Ovary (tissue), 9 donors: ENCODE data around the gene C4A. TPM values are rescaled to one million over a fixed set of nuclear protein-coding genes. Genes with fewer than 3 reads are reported as not detected.
"Not testable (repeated sequence)": the region's sequence is repeated elsewhere in the genome, so short reads cannot be mapped to it uniquely, and the experiment has no call there.

Experiments used
- DNase-seq, 5 donors: peaks; one replicate each; pipeline ENCODE4 v3.0.0-alpha.2; 2019 to 2020
- H3K27ac ChIP-seq, 2 donors: fragments of 200-600 bp; one replicate each; pipeline versions ENCODE4 v1.5.1 to v1.8.0; 2019 to 2022
- H3K27me3 ChIP-seq: fragments of 200-600 bp; one replicate; pipeline ENCODE4 v1.8.0; 2022
- H3K36me3 ChIP-seq: fragments of 200-600 bp; sonication (generic); one replicate; pipeline ENCODE4 v1.5.1; 2019
- H3K4me1 ChIP-seq: one replicate; pipeline ENCODE4 v1.8.1; 2013; ENCODE audit warnings: mild to moderate bottlenecking, moderate library complexity; ENCODE audit not compliant: insufficient read depth
- H3K4me3 ChIP-seq: fragments of 200-600 bp; sonication (generic); one replicate; pipeline ENCODE4 v1.5.1; 2017
- H3K9me3 ChIP-seq, 2 donors: fragments of 200-600 bp in 1 of 2; sonication (generic) in 1 of 2; one replicate each; pipeline versions ENCODE4 v1.5.1 to v1.8.1; 2013 to 2019; ENCODE audit warnings: mild to moderate bottlenecking in 1 of 2, moderate library complexity in 1 of 2
- CTCF ChIP-seq, 3 donors: fragments of 450-650 bp in 2 of 3; fragments of 200-600 bp in 1 of 3; IDR thresholded peaks; one replicate each; pipeline versions ENCODE4 v1.5.1 to v1.8.0; 2016 to 2022; ENCODE audit warnings: antibody characterized with exemption in 3 of 3, mild to moderate bottlenecking in 1 of 3
- EP300 ChIP-seq: sonication (generic); formaldehyde crosslinking; IDR thresholded peaks from one replicate; pipeline ENCODE4 v1.6.1; 2017; ENCODE audit warnings: antibody characterized with exemption
- POLR2A ChIP-seq: fragments of 450-650 bp; IDR thresholded peaks from one replicate; pipeline ENCODE4 v1.6.1; 2017; ENCODE audit warnings: antibody characterized with exemption, mild to moderate bottlenecking, moderate library complexity
- WGBS, 3 donors: extraction: QIAGEN DNeasy Blood & Tissue Kit in 1 of 3; methylation state at CpG; one replicate each; pipeline versions ENCODE4 v1.1.5 to v1.1.7; 2013 to 2017; 5-methylcytosine and 5-hydroxymethylcytosine counted together
- intact Hi-C, 4 donors: fragments of 100-400 bp; cut with DNase I; formaldehyde crosslinking; loops; one replicate each; pipeline versions ENCODE4 v1.11.0 to v1.15.1; 2022 to 2023
- polyA plus RNA-seq, 2 donors: library from polyadenylated mRNA; stranded (reverse); fragments of 200-250 nt in 1 of 2; fragments of 350-450 nt in 1 of 2; fragmentation: Illumina TruSeq in 1 of 2; extraction: RNeasy Lipid Tissue Mini Kit (QIAGEN cat#74804) in 1 of 2; gene quantifications; one replicate each; pipeline ENCODE4 v1.2.3, GENCODE V29; 2013 to 2014
- total RNA-seq, 7 donors: library from RNA; depleted of rRNA in 2 of 7; stranded (reverse); fragments of >200 nt in 2 of 7; fragmentation: NEBNext Ultra II Directional in 3 of 7; extraction: Animal tissue kit (Norgen Biotek cat#: 25700) in 3 of 7; gene quantifications; one replicate each; pipeline versions ENCODE4 v1.1.0 to v1.2.4, GENCODE V29; 2016 to 2023
- donor health status: DM: no; HTN: no; CAD: no; lungs with moderate emphysema.
- donor health status: DM: no; HTN: no; CAD: no.
- donor health status: Bipolar disorder and iron deficiency.
- donor health status: DM: yes; HTN: yes; CAD: no.
- donor health status: DM: no; HTN: no; CAD: no.
- donor health status: DM: yes; HTN: yes; CAD: no.

The C4A gene
- total and polyA plus RNA-seq, 9 donors = 114 to 1,617 (median 248) TPM

GRCh38 chr6:32041050-32041321, 59.1 kb downstream of the C4A start:
- H3K4me3 ChIP-seq, H3K9me3 ChIP-seq, H3K27me3 ChIP-seq, H3K27ac ChIP-seq, H3K36me3 ChIP-seq, intact Hi-C loops, H3K4me1 ChIP-seq: not testable (repeated sequence)
- peak in 2 of 5 donors; percentile 20 to 38 for DNase-seq
- WGBS, 3 donors = 67% methylated on average over 7 of the region's 13 CpGs; no CpG with 5 or more reads in 2 of the 3 donors

- H3K27ac ChIP-seq, H3K36me3 ChIP-seq, intact Hi-C loops, H3K9me3 ChIP-seq, H3K4me1 ChIP-seq, H3K4me3 ChIP-seq, H3K27me3 ChIP-seq: not testable (repeated sequence)
- DNase-seq = peak in 1 of 5 donors; percentile 22
- 68 to 80% (median 73%) methylated on average over 7 to 9 of the region's 10 CpGs for WGBS, 3 donors
These were observed 59.5 kb downstream of the C4A start for GRCh38 chr6:32041385-32041784.

- H3K4me3 ChIP-seq, H3K4me1 ChIP-seq, H3K36me3 ChIP-seq, H3K9me3 ChIP-seq, H3K27ac ChIP-seq, H3K27me3 ChIP-seq, intact Hi-C loops: not testable (repeated sequence)
- 91 to 94% (median 92%) methylated on average over 10 to 14 of the region's 15 CpGs for WGBS, 3 donors
- peak in 2 of 5 donors; percentile 27 to 38 for DNase-seq
These were observed 60.4 kb downstream of the C4A start for GRCh38 chr6:32042276-32042675.

- intact Hi-C loops = not testable (repeated sequence)
- DNase-seq = peak in 4 of 5 donors; percentile 11 to 39 (median 28)
- 75 to 86% (median 85%) methylated on average over 16 to 19 of the region's 31 CpGs for WGBS, 3 donors
These were observed 61.9 kb downstream of the C4A start for GRCh38 chr6:32043589-32044380.

GRCh38 chr6:32044916-32045315, 63.1 kb downstream of the C4A start:
- H3K27me3 ChIP-seq, H3K9me3 ChIP-seq, H3K27ac ChIP-seq, intact Hi-C loops, H3K36me3 ChIP-seq, H3K4me3 ChIP-seq: not testable (repeated sequence)
- peaks cover 10% of the 10 kb centered on the region for H3K4me1 ChIP-seq
- WGBS, 3 donors = 85 to 92% (median 87%) methylated on average over 10 to 13 of the region's 18 CpGs
- peak in 3 of 5 donors; percentile 7 to 46 (median 29) for DNase-seq

More at GRCh38 chr6:32043589-32044380, 61.9 kb downstream of the C4A start:
- not testable (repeated sequence) for H3K27ac ChIP-seq, H3K27me3 ChIP-seq, H3K9me3 ChIP-seq, H3K36me3 ChIP-seq, H3K4me3 ChIP-seq
- H3K4me1 ChIP-seq = peaks cover 10% of the 10 kb centered on the region

- H3K27me3 ChIP-seq = no peaks in the 10 kb centered on the region
- peak in 2 of 5 donors; percentile 37 to 58 for DNase-seq
- H3K9me3 ChIP-seq = no peaks in the 10 kb centered on the region
- H3K36me3 ChIP-seq = no peaks in the 10 kb centered on the region
- WGBS, 3 donors = 72 to 84% (median 74%) methylated on average over 14 to 22 of the region's 22 CpGs
- peaks cover 10% of the 10 kb centered on the region for H3K4me1 ChIP-seq
- no peak for TF ChIP-seq POLR2A
- H3K4me3 ChIP-seq = no peak overlapping the region
- H3K27ac ChIP-seq = peak overlapping the region; percentile 73 to 83
- intact Hi-C loops = loop anchor here in 1 of 4 donors (2.0 kb wide), 1 partner anchor 67 kb away; no protein-coding TSS in a partner anchor
These were observed 64.1 kb downstream of the C4A start for GRCh38 chr6:32045811-32046449.

- DNase-seq = peak; percentile 67 to 78 (median 77)
- intact Hi-C loops = loop anchor here in 1 of 4 donors (2.0 kb wide), 1 partner anchor 66 kb away; no protein-coding TSS in a partner anchor
- Histone ChIP-seq H3K27ac (peak overlapping the region; percentile 73 to 83), H3K4me3 (no peak overlapping the region), H3K27me3 (no peaks in the 10 kb centered on the region), H3K9me3 (no peaks in the 10 kb centered on the region), H3K4me1 (peaks cover 10% of the 10 kb centered on the region), H3K36me3 (no peaks in the 10 kb centered on the region)
- TF ChIP-seq EP300 = no peak
- TF ChIP-seq POLR2A = no peak
- TF ChIP-seq CTCF (IDR thresholded peaks at IDR 0.05) = no peak
- WGBS, 3 donors = 28 to 40% (median 33%) methylated on average over 14 of the region's 14 CpGs
These were observed 64.7 kb downstream of the C4A start for GRCh38 chr6:32046450-32047083.
